Thymus (tissue), 11 donors: ENCODE data around the gene LPP. TPM values are rescaled to one million over a fixed set of nuclear protein-coding genes. Genes with fewer than 3 reads are reported as not detected.

Source experiments
- DNase-seq, 9 donors: peaks; one replicate each; pipeline ENCODE4 v3.0.0-alpha.2; 2013; ENCODE audit warnings: low spot score in 9 of 9, low read depth in 6 of 9, missing footprints in 1 of 9
- H3K27ac ChIP-seq, 2 donors: one replicate each; pipeline ENCODE4 v1.5.1; 2013; ENCODE audit warnings: control low read depth in 1 of 2, low read depth in 1 of 2, low read length in 1 of 2, mild to moderate bottlenecking in 1 of 2, moderate library complexity in 1 of 2
- H3K27me3 ChIP-seq, 2 donors: one replicate each; pipeline ENCODE4 v1.5.1; 2013; ENCODE audit warnings: low read length in 1 of 2; ENCODE audit not compliant: control insufficient read depth in 2 of 2, insufficient read depth in 1 of 2
- H3K36me3 ChIP-seq, 2 donors: one replicate each; pipeline ENCODE4 v1.5.1; 2013; ENCODE audit warnings: low read length in 1 of 2, mild to moderate bottlenecking in 1 of 2, moderate library complexity in 1 of 2; ENCODE audit not compliant: control insufficient read depth in 2 of 2, insufficient read depth in 2 of 2
- H3K4me1 ChIP-seq, 2 donors: one replicate each; pipeline ENCODE4 v1.5.1; 2013; ENCODE audit warnings: low read length in 2 of 2; ENCODE audit not compliant: control insufficient read depth in 2 of 2, insufficient read depth in 2 of 2
- H3K4me3 ChIP-seq, 2 donors: one replicate each; pipeline ENCODE4 v1.5.1; 2013; ENCODE audit warnings: low read length in 2 of 2, control low read depth in 1 of 2, mild to moderate bottlenecking in 1 of 2
- H3K9me3 ChIP-seq, 2 donors: one replicate each; pipeline ENCODE4 v1.5.1; 2013; ENCODE audit warnings: low read length in 1 of 2, mild to moderate bottlenecking in 1 of 2; ENCODE audit not compliant: control insufficient read depth in 2 of 2, insufficient read depth in 1 of 2
- WGBS: extraction: QIAGEN DNeasy Blood & Tissue Kit; methylation state at CpG from one replicate; pipeline ENCODE4 v1.1.7; 2013; 5-methylcytosine and 5-hydroxymethylcytosine counted together
- polyA plus RNA-seq: library from polyadenylated mRNA; stranded (reverse); fragments of 200-250 nt; gene quantifications from one replicate; pipeline ENCODE4 v1.2.3, GENCODE V29; 2013
- total RNA-seq: library from RNA; stranded (reverse); fragments of 120-200 nt; gene quantifications from one replicate; pipeline ENCODE4 v1.2.4, GENCODE V29; 2013
- donor health status: healthy.

Gene LPP
- total and polyA plus RNA-seq, 2 donors = 6.5 to 9.2 TPM

GRCh38 chr3:188283347-188283746, 129.4 kb downstream of the LPP start:
- Histone ChIP-seq H3K4me3 (no peak overlapping the region), H3K27me3 (no peaks in the 10 kb centered on the region), H3K4me1 (peaks cover 2 to 15% of the 10 kb centered on the region in 2 donors), H3K27ac (no peak overlapping the region), H3K9me3 (no peaks in the 10 kb centered on the region), H3K36me3 (no peaks in the 10 kb centered on the region)
- DNase-seq = no peak
- 94% methylated on average over 4 of the region's 4 CpGs for WGBS

- Histone ChIP-seq H3K27me3 (no peaks in the 10 kb centered on the region), H3K36me3 (no peaks in the 10 kb centered on the region), H3K27ac (no peak overlapping the region), H3K4me1 (peaks cover 2 to 15% of the 10 kb centered on the region in 2 donors), H3K4me3 (no peak overlapping the region), H3K9me3 (no peaks in the 10 kb centered on the region)
- WGBS = 86% methylated on average over 9 of the region's 9 CpGs
- DNase-seq = peak in 1 of 9 donors; percentile 18
These were observed 130.7 kb downstream of the LPP start for GRCh38 chr3:188284455-188285212.

- DNase-seq = no peak
- no peaks in the 10 kb centered on the region for H3K27me3 ChIP-seq
- 62% methylated on average over 3 of the region's 3 CpGs for WGBS
- peaks cover 0 to 5% of the 10 kb centered on the region in 2 donors for H3K36me3 ChIP-seq
- H3K4me1 ChIP-seq = peaks cover 2 to 15% of the 10 kb centered on the region in 2 donors
- no peak overlapping the region for H3K4me3 ChIP-seq
- H3K27ac ChIP-seq = no peak overlapping the region
- H3K9me3 ChIP-seq = no peaks in the 10 kb centered on the region
These were observed 132.1 kb downstream of the LPP start for GRCh38 chr3:188286087-188286513.

- Histone ChIP-seq H3K4me1 (peaks cover 2 to 12% of the 10 kb centered on the region in 2 donors), H3K36me3 (peaks cover 0 to 5% of the 10 kb centered on the region in 2 donors), H3K9me3 (no peaks in the 10 kb centered on the region), H3K4me3 (no peak overlapping the region), H3K27me3 (no peaks in the 10 kb centered on the region), H3K27ac (no peak overlapping the region)
- 95% methylated on average over 4 of the region's 4 CpGs for WGBS
- no peak for DNase-seq
These were observed 133.4 kb downstream of the LPP start for GRCh38 chr3:188287339-188287738.

- no peaks in the 10 kb centered on the region for H3K27me3 ChIP-seq
- 96% methylated on average over 6 of the region's 6 CpGs for WGBS
- DNase-seq = no peak
- peaks cover 0 to 10% of the 10 kb centered on the region in 2 donors for H3K4me1 ChIP-seq
- peaks cover 0 to 5% of the 10 kb centered on the region in 2 donors for H3K36me3 ChIP-seq
- H3K27ac ChIP-seq = no peak overlapping the region
- no peak overlapping the region for H3K4me3 ChIP-seq
- H3K9me3 ChIP-seq = no peaks in the 10 kb centered on the region
These were observed 134.0 kb downstream of the LPP start for GRCh38 chr3:188287762-188288505.

- no peaks in the 10 kb centered on the region for H3K9me3 ChIP-seq
- H3K27ac ChIP-seq = no peak overlapping the region
- 97% methylated on average over 1 of the region's 1 CpG for WGBS
- no peaks in the 10 kb centered on the region for H3K4me1 ChIP-seq
- no peak for DNase-seq
- peaks cover 0 to 5% of the 10 kb centered on the region in 2 donors for H3K36me3 ChIP-seq
- H3K27me3 ChIP-seq = no peaks in the 10 kb centered on the region
- H3K4me3 ChIP-seq = no peak overlapping the region
These were observed 138.3 kb downstream of the LPP start for GRCh38 chr3:188292251-188292650.

GRCh38 chr3:188292827-188293226, 138.9 kb downstream of the LPP start:
- 99% methylated on average over 3 of the region's 3 CpGs for WGBS
- no peaks in the 10 kb centered on the region for H3K27me3 ChIP-seq
- DNase-seq = no peak
- no peaks in the 10 kb centered on the region for H3K9me3 ChIP-seq
- H3K4me3 ChIP-seq = no peak overlapping the region
- no peak overlapping the region for H3K27ac ChIP-seq
- H3K4me1 ChIP-seq = no peaks in the 10 kb centered on the region
- peaks cover 0 to 5% of the 10 kb centered on the region in 2 donors for H3K36me3 ChIP-seq

- H3K36me3 ChIP-seq = peaks cover 0 to 5% of the 10 kb centered on the region in 2 donors
- peaks cover 0 to 8% of the 10 kb centered on the region in 2 donors for H3K4me1 ChIP-seq
- no peak for DNase-seq
- WGBS = 96% methylated on average over 3 of the region's 3 CpGs
- H3K4me3 ChIP-seq = no peak overlapping the region
- no peaks in the 10 kb centered on the region for H3K27me3 ChIP-seq
- H3K9me3 ChIP-seq = no peaks in the 10 kb centered on the region
- H3K27ac ChIP-seq = no peak overlapping the region
These were observed 140.2 kb downstream of the LPP start for GRCh38 chr3:188294113-188294512.

GRCh38 chr3:188294823-188295487, 141.0 kb downstream of the LPP start:
- H3K27me3 ChIP-seq = no peaks in the 10 kb centered on the region
- no peaks in the 10 kb centered on the region for H3K9me3 ChIP-seq
- DNase-seq = no peak
- peaks cover 0 to 8% of the 10 kb centered on the region in 2 donors for H3K4me1 ChIP-seq
- H3K4me3 ChIP-seq = no peak overlapping the region
- 94% methylated on average over 11 of the region's 11 CpGs for WGBS
- no peak overlapping the region for H3K27ac ChIP-seq
- peaks cover 0 to 5% of the 10 kb centered on the region in 2 donors for H3K36me3 ChIP-seq
